Measurements from ENCODE around the gene MRPS15.

The MRPS15 gene

DNA sequence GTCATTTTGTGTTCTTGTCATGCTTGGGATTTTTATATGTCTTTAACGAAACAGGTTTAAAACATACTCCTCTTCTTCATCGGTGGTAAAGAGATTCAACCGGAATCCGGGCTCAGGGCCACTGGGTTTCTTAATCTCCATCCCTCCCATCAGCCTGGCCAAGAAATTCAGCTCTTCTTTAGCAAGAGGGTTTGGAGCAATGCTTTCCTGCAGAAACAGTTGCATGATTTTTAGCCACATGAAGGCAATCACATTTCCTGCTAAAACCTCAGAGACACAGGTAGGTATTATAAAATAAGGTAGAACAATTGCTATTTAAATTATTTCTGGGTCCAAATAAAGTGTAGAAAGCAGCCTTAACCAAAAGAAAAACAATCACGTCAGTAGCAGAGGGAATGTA lies 43.8 kb downstream of the MRPS15 start:
- H3K4me3 ChIP-seq (replicated peaks; ENCODE audit: low read depth, low read length): no peak overlapping the region
- peak; percentile 52 for DNase-seq (ENCODE audit: low read depth)
- TF ChIP-seq CTCF (IDR thresholded peaks at IDR 0.05; ENCODE audit: low read length, missing control alignments): no peak

DNA sequence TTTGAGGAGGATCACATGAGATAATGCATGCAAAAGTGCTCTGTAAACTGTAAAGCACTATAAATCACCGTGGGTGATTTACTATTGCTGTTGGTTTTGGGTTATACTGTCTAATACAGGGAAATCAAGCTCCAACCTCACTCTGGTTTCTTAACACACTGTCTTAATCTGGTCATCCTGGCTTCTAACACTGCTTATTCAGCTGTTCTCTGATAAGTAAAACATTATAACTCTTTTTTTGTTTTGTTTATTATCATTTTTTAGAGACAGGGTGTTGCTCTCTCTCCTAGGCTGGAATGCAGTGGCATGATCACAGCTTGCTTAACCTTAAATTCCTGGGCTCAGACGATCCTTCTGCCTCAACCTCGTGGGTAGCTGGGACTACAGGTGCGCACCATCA lies 44.6 kb downstream of the MRPS15 start:
- no peak overlapping the region for H3K4me3 ChIP-seq (replicated peaks; ENCODE audit: low read depth, low read length)
- no peak for DNase-seq (ENCODE audit: low read depth)
- TF ChIP-seq CTCF (IDR thresholded peaks at IDR 0.05; ENCODE audit: low read length, missing control alignments): no peak

DNA sequence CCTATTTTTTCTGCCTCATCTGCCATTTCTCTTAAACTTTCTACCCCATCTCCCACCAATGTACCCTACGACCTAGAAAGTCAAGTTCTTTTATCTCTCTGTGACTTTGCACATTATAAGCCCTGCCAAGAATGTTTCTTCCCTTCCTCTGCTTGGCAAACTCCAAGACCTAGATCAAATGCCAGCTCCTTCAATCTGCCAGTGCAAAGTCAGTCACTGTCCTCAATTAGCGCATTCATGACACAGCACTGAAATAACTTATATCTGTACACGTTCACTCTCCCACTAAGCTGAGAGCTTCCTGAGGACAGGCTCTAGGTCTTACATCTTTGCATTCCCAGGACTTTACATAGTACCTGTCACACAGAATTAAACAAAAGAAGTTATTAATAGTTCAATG lies 45.0 kb downstream of the MRPS15 start:
- no peak for TF ChIP-seq CTCF (IDR thresholded peaks at IDR 0.05; ENCODE audit: low read length, missing control alignments)

DNA sequence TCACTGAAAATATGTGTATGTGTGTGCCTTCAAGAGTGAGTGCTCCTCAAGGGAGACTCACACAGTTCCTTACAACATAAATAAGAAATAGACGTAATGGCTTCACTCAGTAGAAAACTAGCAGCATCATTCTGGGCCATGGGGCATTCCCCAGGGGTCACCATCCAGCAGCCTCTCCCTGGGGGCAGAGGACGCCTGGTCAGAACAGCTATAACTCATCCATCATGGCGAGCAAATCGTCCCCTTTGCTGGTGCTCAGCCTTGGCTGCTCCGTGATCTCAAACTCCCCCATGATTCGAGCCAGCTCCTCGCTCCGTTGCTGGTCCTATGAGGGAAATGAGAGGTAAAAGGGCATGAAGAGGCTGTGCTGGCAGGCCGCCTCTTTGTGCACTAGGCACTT lies 46.3 kb downstream of the MRPS15 start:
- DNase-seq (ENCODE audit: low read depth): no peak
- no peak for TF ChIP-seq CTCF (IDR thresholded peaks at IDR 0.05; ENCODE audit: low read length, missing control alignments)
- no peak overlapping the region for H3K4me3 ChIP-seq (replicated peaks; ENCODE audit: low read depth, low read length)

More for the DNA sequence above, 45.0 kb downstream of the MRPS15 start:
- DNase-seq (ENCODE audit: low read depth): no peak
- H3K4me3 ChIP-seq (replicated peaks; ENCODE audit: low read depth, low read length): no peak overlapping the region

- DNase-seq (ENCODE audit: low read depth): no peak
- H3K4me3 ChIP-seq (replicated peaks; ENCODE audit: low read depth, low read length): no peak overlapping the region
- no peak for TF ChIP-seq CTCF (IDR thresholded peaks at IDR 0.05; ENCODE audit: low read length, missing control alignments)
Measured at GRCh38 chr1:36415661-36416326, 48.4 kb downstream of the MRPS15 start.

GRCh38 chr1:36414384-36414783 lies 49.8 kb downstream of the MRPS15 start:
- no peak for TF ChIP-seq CTCF (IDR thresholded peaks at IDR 0.05; ENCODE audit: low read length, missing control alignments)
- no peak overlapping the region for H3K4me3 ChIP-seq (replicated peaks; ENCODE audit: low read depth, low read length)
- DNase-seq (ENCODE audit: low read depth): no peak

Measured in fibroblast of pulmonary artery (primary cell).